HUES64 (cell line): ENCODE data around the gene LCLAT1.
"Not testable (repeated sequence)": the region's sequence is repeated elsewhere in the genome, so short reads cannot be mapped to it uniquely, and the experiment has no call there.

ENCODE experiments used
- H3K27ac ChIP-seq: 2 replicates; pipeline ENCODE4 v1.7.0; 2013; ENCODE audit warnings: low read depth, low read length, inconsistent platforms
- H3K27me3 ChIP-seq: 2 replicates; pipeline ENCODE4 v1.6.1; 2013; ENCODE audit warnings: mild to moderate bottlenecking, low read length; ENCODE audit not compliant: insufficient read depth
- H3K36me3 ChIP-seq: 2 replicates; pipeline ENCODE4 v1.6.1; 2013; ENCODE audit warnings: mild to moderate bottlenecking, low read length; ENCODE audit not compliant: insufficient read depth
- H3K4me1 ChIP-seq: 2 replicates; pipeline ENCODE4 v1.6.1; 2013; ENCODE audit warnings: mild to moderate bottlenecking, low read length, moderate library complexity; ENCODE audit not compliant: insufficient read depth
- H3K4me3 ChIP-seq: 2 replicates; pipeline ENCODE4 v1.5.1; 2013; ENCODE audit warnings: mild to moderate bottlenecking, low read length, moderate library complexity
- H3K9ac ChIP-seq: 2 replicates; pipeline ENCODE4 v1.6.1; 2013; ENCODE audit warnings: mild to moderate bottlenecking, low read depth, low read length
- H3K9me3 ChIP-seq: 2 replicates; pipeline ENCODE4 v1.6.1; 2013; ENCODE audit warnings: low read depth, low read length; ENCODE audit not compliant: insufficient read depth
- WGBS: fragments of 150-250, 120-280 bp; methylation state at CpG from one replicate; pipeline ENCODE4 v1.1.7; 2013; ENCODE audit warnings: missing lambda C conversion rate; 5-methylcytosine and 5-hydroxymethylcytosine counted together

LCLAT1 gene

DNA sequence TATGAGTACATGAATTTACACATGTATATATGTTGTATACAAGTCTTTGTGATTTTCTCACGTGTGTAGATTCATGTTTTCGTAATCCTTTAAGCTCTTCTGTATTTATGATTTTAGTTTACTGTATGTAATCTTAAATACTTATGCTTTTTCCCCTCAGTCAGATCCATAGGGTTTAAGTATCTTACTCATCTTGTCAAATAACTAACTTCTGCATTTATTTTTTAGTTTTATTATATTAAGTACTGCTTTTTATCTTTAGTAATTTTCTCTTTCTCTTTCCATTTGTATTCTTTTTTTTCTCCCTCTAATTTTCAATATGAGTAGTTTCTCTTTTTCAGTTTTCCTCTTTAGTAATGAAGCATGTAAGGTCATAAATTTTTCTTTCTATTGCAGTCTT lies 179.4 kb downstream of the LCLAT1 start:
- Histone ChIP-seq H3K4me3 (no peak overlapping the region), H3K4me1 (peaks cover 27% of the 10 kb centered on the region), H3K27me3 (no peaks in the 10 kb centered on the region), H3K9me3 (no peaks in the 10 kb centered on the region), H3K9ac (no peak overlapping the region), H3K27ac (no peak overlapping the region), H3K36me3 (peaks cover 5% of the 10 kb centered on the region; the same call in 1 of the 2 replicates)
- no CpG with 5 or more reads among the region's 2 CpGs for WGBS

DNA sequence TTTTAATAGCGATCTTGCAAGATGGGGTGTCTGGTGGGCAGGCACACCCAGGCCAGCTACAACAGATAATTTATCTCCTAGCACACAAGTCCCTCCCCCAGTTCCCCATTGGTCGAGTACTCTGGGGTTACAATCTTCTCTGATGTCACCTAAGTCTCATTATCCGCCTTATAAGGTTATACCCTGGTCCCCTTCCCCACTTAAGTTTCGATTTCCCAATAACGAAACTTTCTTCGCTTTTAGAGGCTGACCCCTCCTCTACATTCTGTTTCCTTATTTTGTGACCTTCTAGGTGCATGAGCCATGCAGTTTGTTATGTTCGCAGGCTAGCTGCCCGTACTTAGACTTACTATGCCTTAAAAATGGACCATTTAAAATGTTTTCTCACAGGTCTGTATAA lies 180.1 kb downstream of the LCLAT1 start:
- peaks cover 27% of the 10 kb centered on the region for H3K4me1 ChIP-seq
- H3K36me3 ChIP-seq = no peaks in the 10 kb centered on the region
- H3K9ac ChIP-seq = no peak overlapping the region
- no peaks in the 10 kb centered on the region for H3K9me3 ChIP-seq
- no peak overlapping the region for H3K4me3 ChIP-seq
- peak overlapping the region; percentile 45; the same call in 1 of the 2 replicates for H3K27ac ChIP-seq
- H3K27me3 ChIP-seq = no peaks in the 10 kb centered on the region
- WGBS = 96% methylated on average over 8 of the region's 8 CpGs

DNA sequence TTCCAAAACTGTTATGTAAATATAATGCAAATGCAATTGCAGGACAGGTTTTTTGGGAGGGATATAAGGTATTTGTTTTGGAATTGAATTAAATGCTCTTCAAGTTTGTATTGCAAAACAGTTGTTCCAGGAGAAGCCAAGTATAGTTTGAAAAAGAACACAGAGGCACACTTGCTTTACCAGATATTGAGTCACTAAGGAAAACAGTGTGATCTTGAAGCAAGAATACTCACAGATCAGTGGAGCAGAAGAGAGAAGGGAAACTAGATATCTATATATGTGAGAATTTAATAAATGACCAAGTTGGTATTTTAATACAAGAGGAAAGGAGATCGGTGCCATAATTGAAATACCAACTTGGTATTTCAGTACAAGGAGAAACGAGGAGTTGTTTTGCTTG lies 181.3 kb downstream of the LCLAT1 start:
- H3K27me3 ChIP-seq = no peaks in the 10 kb centered on the region
- no peak overlapping the region for H3K9ac ChIP-seq
- H3K36me3 ChIP-seq = no peaks in the 10 kb centered on the region
- no peaks in the 10 kb centered on the region for H3K9me3 ChIP-seq
- WGBS = 94% methylated on average over 2 of the region's 2 CpGs
- H3K4me1 ChIP-seq = peaks cover 27% of the 10 kb centered on the region
- no peak overlapping the region for H3K4me3 ChIP-seq
- H3K27ac ChIP-seq = no peak overlapping the region; the same call in 1 of the 2 replicates

DNA sequence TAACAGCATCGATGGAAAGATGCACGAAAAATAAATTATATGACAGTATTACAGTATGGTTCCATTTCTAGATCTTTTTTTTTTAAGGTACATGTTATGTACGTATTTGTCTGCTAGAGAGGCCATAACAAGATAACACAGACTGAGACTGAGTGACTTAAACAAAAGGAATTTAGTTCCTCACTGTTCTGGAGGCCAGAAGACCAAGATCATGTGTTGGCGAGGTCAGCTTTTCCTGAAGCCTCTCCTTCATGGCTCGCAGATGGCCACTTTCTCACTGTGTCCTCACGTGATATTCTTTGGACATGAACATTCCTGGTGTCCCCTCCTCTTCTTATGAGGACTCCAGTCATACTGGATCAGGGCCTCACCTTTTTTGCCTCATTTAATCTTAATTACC lies 182.8 kb downstream of the LCLAT1 start:
- no peak overlapping the region for H3K4me3 ChIP-seq
- H3K36me3 ChIP-seq = no peaks in the 10 kb centered on the region
- no peak overlapping the region for H3K27ac ChIP-seq
- H3K27me3 ChIP-seq = no peaks in the 10 kb centered on the region
- H3K4me1 ChIP-seq = peaks cover 27% of the 10 kb centered on the region
- WGBS = 94% methylated on average over 4 of the region's 6 CpGs
- H3K9ac ChIP-seq = no peak overlapping the region
- H3K9me3 ChIP-seq = no peaks in the 10 kb centered on the region

DNA sequence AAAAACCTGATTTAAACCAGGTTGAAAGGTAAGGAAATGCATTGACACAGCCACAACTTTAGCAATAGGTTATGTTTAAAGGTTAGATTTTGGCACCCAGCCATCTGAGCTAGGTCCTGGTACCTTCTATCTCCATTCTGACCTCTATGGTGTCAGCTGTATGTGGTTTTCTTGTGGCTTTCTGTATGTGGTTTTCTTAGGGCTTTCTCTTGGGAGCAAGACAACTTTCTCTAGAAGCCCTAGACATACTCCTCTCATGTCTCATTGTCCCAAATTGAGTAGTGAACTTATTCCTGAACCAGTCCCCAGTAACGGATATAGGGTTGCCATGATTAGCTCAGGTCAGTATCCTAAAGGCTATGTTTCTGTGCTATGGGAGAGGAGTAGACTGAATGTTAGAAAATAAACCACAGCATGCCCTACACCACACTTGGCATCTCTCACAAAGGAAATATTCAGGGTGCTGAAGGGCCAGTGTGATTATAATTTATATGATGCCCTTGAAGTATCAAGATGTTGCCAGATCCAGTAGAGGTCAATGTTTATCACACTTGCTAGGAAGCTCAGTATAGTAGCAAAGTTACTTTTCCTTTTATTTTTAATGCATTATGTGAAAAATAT lies 184.1 kb downstream of the LCLAT1 start:
- WGBS = no CpG with 5 or more reads among the region's 1 CpG
- no peaks in the 10 kb centered on the region for H3K36me3 ChIP-seq
- no peak overlapping the region for H3K4me3 ChIP-seq
- no peaks in the 10 kb centered on the region for H3K27me3 ChIP-seq
- H3K9me3 ChIP-seq = no peaks in the 10 kb centered on the region
- peaks cover 27% of the 10 kb centered on the region for H3K4me1 ChIP-seq
- no peak overlapping the region for H3K27ac ChIP-seq
- no peak overlapping the region for H3K9ac ChIP-seq

DNA sequence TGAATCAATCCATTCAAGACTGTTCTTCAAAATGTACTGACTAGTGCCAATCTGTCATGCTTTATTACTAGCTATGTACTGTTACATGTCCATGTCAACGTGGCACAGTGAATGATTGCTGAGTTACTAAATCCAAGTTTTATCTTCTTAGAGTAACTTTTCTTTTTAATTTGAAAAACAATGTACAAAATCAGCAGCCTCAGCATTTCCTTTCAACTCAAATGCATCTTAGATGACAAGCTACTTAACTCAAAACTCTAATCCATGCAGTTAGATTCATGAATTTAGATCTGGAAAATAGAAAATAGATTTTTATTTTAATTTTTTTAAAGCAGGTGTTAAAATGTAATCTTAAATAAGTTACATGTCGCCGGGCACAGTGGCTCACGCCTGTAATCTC lies 186.0 kb downstream of the LCLAT1 start:
- Histone ChIP-seq H3K27ac (no peak overlapping the region), H3K4me3 (no peak overlapping the region), H3K36me3 (no peaks in the 10 kb centered on the region), H3K9ac (no peak overlapping the region), H3K9me3 (no peaks in the 10 kb centered on the region), H3K27me3 (no peaks in the 10 kb centered on the region), H3K4me1 (peaks cover 13% of the 10 kb centered on the region)
- WGBS = 95% methylated on average over 4 of the region's 4 CpGs

DNA sequence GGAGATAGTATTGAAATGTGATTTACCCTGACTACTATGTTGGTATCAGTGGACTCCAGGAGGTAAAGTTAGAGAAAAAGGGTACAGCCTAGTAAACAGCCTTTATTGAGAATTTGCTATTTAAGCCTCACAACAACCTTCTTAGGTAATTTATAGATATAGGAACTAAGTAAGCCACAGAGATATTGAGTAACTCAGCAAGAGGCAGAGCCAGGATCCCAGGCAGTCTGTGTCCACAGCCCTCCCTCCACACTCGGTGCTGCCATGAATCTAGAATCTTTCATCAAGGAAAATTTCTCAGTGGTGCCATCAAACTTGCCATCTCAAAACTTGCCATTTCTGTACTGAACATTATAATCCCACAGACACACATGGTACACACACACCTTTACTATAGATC lies 189.3 kb downstream of the LCLAT1 start:
- Histone ChIP-seq H3K4me1 (no peaks in the 10 kb centered on the region), H3K27me3 (no peaks in the 10 kb centered on the region), H3K36me3 (peaks cover 14% of the 10 kb centered on the region), H3K9me3 (no peaks in the 10 kb centered on the region), H3K4me3 (no peak overlapping the region), H3K9ac (no peak overlapping the region), H3K27ac (no peak overlapping the region)
- 82% methylated on average over 1 of the region's 1 CpG for WGBS

DNA sequence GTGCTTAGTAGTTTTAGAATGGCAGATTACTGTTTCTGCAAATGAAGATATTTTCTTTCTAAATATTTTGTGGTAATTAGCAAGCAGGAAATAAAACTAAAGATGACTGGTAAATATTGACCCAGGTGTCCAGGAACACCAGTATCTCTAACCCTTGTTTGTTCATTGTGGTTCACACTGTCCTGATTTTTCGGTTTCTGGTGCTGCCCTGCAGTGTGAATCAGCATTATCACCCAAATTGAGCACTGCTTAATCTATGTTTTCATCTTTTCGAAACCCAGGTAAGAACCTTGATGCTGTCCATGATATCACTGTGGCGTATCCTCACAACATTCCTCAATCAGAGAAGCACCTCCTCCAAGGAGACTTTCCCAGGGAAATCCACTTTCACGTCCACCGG lies 192.8 kb downstream of the LCLAT1 start:
- Histone ChIP-seq H3K4me3 (no peak overlapping the region), H3K36me3 (peaks cover 15% of the 10 kb centered on the region), H3K9ac (no peak overlapping the region), H3K9me3 (no peaks in the 10 kb centered on the region), H3K27me3 (no peaks in the 10 kb centered on the region), H3K27ac (no peak overlapping the region), H3K4me1 (peaks cover 5% of the 10 kb centered on the region; the same call in 1 of the 2 replicates)
- WGBS = 93% methylated on average over 4 of the region's 5 CpGs

DNA sequence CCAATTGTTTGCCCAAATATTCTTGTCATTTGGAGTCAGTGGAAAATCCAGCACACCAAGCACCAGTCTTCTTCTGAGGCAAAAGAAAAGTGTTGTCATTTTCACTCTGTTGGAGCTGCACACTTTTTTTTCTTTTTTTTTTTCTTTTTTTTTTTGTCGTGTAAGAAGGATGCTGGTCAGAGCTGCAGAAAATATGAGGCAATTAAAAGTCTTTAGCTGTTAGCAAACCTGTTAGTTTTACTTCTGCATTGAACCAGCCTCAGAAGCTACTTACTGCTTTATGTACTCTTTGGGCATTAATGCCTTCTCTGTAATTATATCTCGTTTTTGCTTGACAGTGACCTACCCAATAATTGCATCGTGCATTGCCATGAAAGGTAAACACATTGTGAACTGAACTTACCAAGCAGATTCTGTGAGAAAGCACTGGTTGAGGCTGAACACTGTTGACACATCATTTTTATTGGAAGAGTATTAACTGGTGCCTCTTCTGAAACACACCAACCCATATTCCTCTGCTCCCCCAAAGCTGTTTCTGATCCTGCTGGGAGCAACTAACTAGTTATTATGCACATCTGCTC lies 194.8 kb downstream of the LCLAT1 start:
- WGBS = 58% methylated on average over 3 of the region's 3 CpGs
- peaks cover 15% of the 10 kb centered on the region for H3K36me3 ChIP-seq
- H3K9ac ChIP-seq = no peak overlapping the region
- no peak overlapping the region for H3K4me3 ChIP-seq
- no peaks in the 10 kb centered on the region for H3K9me3 ChIP-seq
- H3K4me1 ChIP-seq = peaks cover 5% of the 10 kb centered on the region; the same call in 1 of the 2 replicates
- no peaks in the 10 kb centered on the region for H3K27me3 ChIP-seq
- H3K27ac ChIP-seq = no peak overlapping the region

DNA sequence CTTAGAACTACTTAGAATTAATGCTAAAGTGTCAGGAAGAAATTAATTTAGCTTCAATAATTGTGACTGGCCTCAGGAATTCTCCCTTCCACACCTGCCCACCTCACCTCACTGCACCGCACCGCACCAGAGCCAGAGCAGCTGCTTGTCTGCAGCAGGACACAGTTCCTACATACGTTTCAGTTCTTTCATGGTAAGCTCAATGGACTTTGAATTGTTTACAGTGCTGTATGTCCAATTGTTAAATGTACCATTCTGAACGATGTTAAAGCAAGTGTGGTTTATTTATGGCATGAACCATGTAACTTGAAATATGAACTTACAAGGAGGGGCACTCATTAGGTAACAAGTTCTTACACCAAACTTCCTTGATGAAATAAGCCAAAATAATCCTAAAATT lies 196.0 kb downstream of the LCLAT1 start:
- peaks cover 15% of the 10 kb centered on the region for H3K36me3 ChIP-seq
- not testable (repeated sequence) for H3K9me3 ChIP-seq, H3K4me3 ChIP-seq, H3K4me1 ChIP-seq, H3K9ac ChIP-seq, H3K27ac ChIP-seq, H3K27me3 ChIP-seq
- no CpG with 5 or more reads among the region's 4 CpGs for WGBS

DNA sequence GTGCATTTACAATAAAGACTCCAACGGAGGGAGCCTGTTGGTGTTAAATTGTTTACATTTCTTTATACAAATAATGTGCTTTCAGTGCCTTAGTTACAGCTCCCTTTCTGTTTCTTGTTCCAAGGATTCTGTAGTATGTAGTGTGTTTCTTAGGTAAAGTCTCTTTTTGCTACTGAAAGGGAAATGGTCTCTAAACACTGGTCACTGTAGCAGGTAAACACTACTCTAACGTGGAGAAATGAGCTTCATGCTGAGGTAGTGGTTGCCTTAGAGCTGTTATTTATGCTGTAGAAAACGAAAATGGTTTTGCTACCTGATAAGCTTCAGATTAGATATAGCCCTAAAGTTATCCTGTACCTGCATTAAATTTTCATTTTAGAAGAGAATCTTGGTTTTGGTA lies 196.6 kb downstream of the LCLAT1 start:
- no peak overlapping the region for H3K4me3 ChIP-seq
- H3K27ac ChIP-seq = no peak overlapping the region
- H3K4me1 ChIP-seq = peaks cover 5% of the 10 kb centered on the region; the same call in 1 of the 2 replicates
- H3K9ac ChIP-seq = no peak overlapping the region
- 93% methylated on average over 2 of the region's 3 CpGs for WGBS
- H3K36me3 ChIP-seq = peaks cover 15% of the 10 kb centered on the region
- H3K27me3 ChIP-seq = no peaks in the 10 kb centered on the region
- H3K9me3 ChIP-seq = no peaks in the 10 kb centered on the region
